ENCODE results near the gene RAP1GDS1.

The RAP1GDS1 gene

GRCh38 chr4:98485816-98486345, 224.7 kb downstream of the RAP1GDS1 start:
- DNase-seq = no peak

- no peak for DNase-seq
Observed at GRCh38 chr4:98490251-98490650, 229.1 kb downstream of the RAP1GDS1 start.

- no peak for DNase-seq
Observed at GRCh38 chr4:98491899-98492559, 230.8 kb downstream of the RAP1GDS1 start.

- no peak for DNase-seq
Observed at GRCh38 chr4:98493296-98493695, 232.1 kb downstream of the RAP1GDS1 start.
